ENCODE data around the gene DPF3.

The DPF3 gene

DNA sequence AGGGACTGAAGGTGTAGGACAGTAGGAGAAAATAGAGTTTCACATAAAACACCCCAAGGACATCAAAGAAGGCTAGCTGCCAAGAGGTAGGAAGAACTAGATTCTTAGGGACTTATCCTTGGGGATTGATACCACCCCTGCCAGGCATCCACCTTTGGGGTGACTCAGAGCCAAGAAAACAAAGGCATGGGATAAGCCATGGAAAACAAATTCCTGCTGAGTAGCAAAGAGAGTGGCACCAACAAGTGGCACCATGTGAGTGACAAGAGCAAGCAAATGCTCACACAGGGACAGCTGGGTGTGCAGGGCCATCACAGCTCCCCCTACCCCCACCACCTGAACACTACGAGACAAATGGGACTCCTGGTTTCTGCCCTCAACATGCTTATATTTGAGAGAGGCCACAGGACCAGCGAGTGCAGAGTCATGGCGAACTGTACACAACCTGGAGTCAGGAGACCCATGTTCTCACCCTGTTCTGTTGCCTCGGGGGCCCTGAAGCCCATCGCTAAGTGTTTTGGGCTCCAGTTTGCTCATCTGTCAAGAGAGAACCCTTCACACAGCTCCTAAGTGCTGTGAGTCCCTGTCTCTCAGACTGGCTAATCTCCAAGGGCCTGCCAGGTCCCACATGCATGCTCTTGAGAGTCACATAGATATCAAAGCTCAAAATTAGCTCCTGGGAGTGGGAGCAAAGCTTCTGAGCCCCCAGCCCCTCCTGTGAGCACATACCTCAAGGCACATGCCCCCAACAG, 91.9 kb downstream of the DPF3 start:
- TF ChIP-seq, protein P1, sequence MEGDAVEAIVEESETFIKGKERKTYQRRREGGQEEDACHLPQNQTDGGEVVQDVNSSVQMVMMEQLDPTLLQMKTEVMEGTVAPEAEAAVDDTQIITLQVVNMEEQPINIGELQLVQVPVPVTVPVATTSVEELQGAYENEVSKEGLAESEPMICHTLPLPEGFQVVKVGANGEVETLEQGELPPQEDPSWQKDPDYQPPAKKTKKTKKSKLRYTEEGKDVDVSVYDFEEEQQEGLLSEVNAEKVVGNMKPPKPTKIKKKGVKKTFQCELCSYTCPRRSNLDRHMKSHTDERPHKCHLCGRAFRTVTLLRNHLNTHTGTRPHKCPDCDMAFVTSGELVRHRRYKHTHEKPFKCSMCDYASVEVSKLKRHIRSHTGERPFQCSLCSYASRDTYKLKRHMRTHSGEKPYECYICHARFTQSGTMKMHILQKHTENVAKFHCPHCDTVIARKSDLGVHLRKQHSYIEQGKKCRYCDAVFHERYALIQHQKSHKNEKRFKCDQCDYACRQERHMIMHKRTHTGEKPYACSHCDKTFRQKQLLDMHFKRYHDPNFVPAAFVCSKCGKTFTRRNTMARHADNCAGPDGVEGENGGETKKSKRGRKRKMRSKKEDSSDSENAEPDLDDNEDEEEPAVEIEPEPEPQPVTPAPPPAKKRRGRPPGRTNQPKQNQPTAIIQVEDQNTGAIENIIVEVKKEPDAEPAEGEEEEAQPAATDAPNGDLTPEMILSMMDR (IDR thresholded peaks at IDR 0.05; ENCODE audit: insufficient read depth, low read length, poor library complexity, severe bottlenecking) = no peak

DNA sequence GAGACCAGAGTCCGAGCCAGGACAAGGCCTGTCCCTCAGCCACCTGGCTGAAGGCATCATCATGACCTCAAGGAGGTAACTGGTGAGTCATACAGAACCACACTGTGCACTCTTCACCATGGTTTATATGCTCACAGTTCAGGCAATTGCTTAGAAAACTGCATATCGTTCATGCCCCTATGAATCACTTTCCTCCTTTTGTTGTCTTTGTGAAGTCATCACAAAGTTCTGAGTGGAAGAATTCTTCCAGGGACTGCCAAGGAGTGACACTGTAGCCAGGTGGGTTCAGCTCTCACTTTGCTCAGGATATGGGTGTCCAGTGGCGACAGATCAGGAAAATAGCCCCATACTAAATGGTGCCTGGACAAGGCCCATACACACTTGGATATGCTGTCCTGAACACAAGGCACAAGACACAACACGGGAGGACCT, 92.5 kb downstream of the DPF3 start:
- TF ChIP-seq, protein P1 (IDR thresholded peaks at IDR 0.05; ENCODE audit: insufficient read depth, low read length, poor library complexity, severe bottlenecking) = no peak
- Histone ChIP-seq H3K27me3 (replicated peaks; ENCODE audit: control insufficient read depth, insufficient read depth, low read length) (no peaks in the 10 kb centered on the region), H3K4me3 (replicated peaks; ENCODE audit: low read depth, low read length) (no peak overlapping the region), H3K36me3 (ENCODE audit: control insufficient read depth, insufficient read depth, low read length) (no peaks in the 10 kb centered on the region)
- no peak for DNase-seq (ENCODE audit: extremely low read depth, insufficient read length)

More for the DNA sequence above, 91.9 kb downstream of the DPF3 start:
- no peaks in the 10 kb centered on the region for H3K36me3 ChIP-seq (ENCODE audit: control insufficient read depth, insufficient read depth, low read length)
- no peak overlapping the region for H3K4me3 ChIP-seq (replicated peaks; ENCODE audit: low read depth, low read length)
- H3K27me3 ChIP-seq (replicated peaks; ENCODE audit: control insufficient read depth, insufficient read depth, low read length) = no peaks in the 10 kb centered on the region
- DNase-seq (ENCODE audit: extremely low read depth, insufficient read length) = no peak

DNA sequence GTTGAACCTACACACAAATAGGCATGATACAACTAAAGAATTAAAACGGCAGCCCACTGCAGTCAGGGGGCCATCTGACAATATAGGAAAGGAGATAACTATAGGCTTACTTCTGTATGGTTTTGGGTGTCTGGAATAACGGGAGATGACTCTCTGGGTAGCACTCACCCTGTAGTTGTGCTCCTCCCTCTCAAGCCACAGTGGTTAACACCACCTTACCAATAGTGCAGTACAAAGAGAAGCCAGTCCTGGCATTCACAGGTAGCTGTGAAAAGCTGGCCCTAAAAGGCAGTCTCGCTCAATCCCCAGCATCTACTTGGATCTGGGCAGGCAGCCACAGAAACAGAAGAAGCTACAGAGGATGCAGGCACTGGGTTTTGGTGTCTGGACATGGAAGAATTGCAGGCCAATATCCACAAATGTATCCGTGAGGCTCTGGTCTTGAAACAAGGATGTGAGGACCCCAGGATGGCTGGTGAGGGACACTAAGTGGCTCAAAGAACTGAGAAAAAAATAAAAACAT, 93.0 kb downstream of the DPF3 start:
- Histone ChIP-seq H3K36me3 (ENCODE audit: control insufficient read depth, insufficient read depth, low read length) (no peaks in the 10 kb centered on the region), H3K27me3 (replicated peaks; ENCODE audit: control insufficient read depth, insufficient read depth, low read length) (no peaks in the 10 kb centered on the region), H3K4me3 (replicated peaks; ENCODE audit: low read depth, low read length) (no peak overlapping the region)
- DNase-seq (ENCODE audit: extremely low read depth, insufficient read length) = no peak
- TF ChIP-seq, protein P1 (IDR thresholded peaks at IDR 0.05; ENCODE audit: insufficient read depth, low read length, poor library complexity, severe bottlenecking) = no peak

DNA sequence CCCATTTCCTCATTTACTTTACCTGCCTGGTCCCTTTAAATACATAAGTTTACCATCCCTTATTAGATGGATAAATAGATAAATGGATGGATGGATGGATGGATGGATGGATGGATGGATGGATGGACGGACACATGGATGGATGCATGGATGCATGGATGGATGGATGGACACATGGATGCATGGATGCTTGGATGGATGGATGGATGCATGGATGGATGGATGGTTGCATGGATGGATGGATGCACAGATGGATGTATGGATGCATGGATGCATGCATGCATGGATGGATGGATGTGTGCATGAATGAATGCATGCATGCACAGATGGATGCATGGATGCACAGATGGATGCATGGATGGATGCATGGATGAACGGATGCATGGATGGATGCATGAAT, 93.6 kb downstream of the DPF3 start:
- H3K27me3 ChIP-seq (replicated peaks; ENCODE audit: control insufficient read depth, insufficient read depth, low read length) = no peaks in the 10 kb centered on the region
- no peak for DNase-seq (ENCODE audit: extremely low read depth, insufficient read length)
- TF ChIP-seq, protein P1 (IDR thresholded peaks at IDR 0.05; ENCODE audit: insufficient read depth, low read length, poor library complexity, severe bottlenecking) = no peak
- H3K36me3 ChIP-seq (ENCODE audit: control insufficient read depth, insufficient read depth, low read length) = no peaks in the 10 kb centered on the region
- no peak overlapping the region for H3K4me3 ChIP-seq (replicated peaks; ENCODE audit: low read depth, low read length)

DNA sequence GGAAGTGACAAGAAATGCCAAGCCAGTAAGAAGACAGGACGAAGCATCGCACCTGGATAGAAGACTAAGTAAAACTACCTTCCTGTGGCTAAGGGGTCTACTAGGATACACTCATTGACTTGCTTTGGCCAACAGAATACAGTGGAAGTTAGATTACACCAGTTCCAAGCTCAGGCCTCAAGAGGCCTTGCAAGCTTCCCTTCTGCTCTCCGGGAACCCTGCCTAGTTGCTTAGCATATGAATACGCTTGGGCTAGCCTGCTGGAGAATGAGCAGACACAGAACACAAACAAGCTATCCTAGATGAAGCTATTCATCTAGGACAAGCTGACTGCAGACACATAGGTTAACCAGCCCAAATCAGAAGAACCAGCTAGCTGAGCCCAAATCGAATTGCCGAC, 97.0 kb downstream of the DPF3 start:
- no peaks in the 10 kb centered on the region for H3K27me3 ChIP-seq (replicated peaks; ENCODE audit: control insufficient read depth, insufficient read depth, low read length)
- H3K36me3 ChIP-seq (ENCODE audit: control insufficient read depth, insufficient read depth, low read length) = no peaks in the 10 kb centered on the region
- no peak for DNase-seq (ENCODE audit: extremely low read depth, insufficient read length)
- TF ChIP-seq, protein P1 (IDR thresholded peaks at IDR 0.05; ENCODE audit: insufficient read depth, low read length, poor library complexity, severe bottlenecking) = no peak
- H3K4me3 ChIP-seq (replicated peaks; ENCODE audit: low read depth, low read length) = no peak overlapping the region
